AG04450 (cell line): ENCODE measurements around the gene FNDC3B. TPM values are rescaled to one million over a fixed set of nuclear protein-coding genes. Genes with fewer than 3 reads are reported as not detected.

Experiments
- CTCF ChIA-PET: fragments of 300-600, 350-600 bp; formaldehyde crosslinking; extraction: SDS; loops from one replicate; lab custom pipeline; 2022; ENCODE audit warnings: antibody characterized with exemption, inconsistent platforms; lab: Charles Lee
- POLR2A ChIA-PET: fragments of 350-600 bp; formaldehyde crosslinking; extraction: SDS; loops from one replicate; lab custom pipeline; 2021; ENCODE audit warnings: antibody characterized with exemption, inconsistent platforms; lab: Yijun Ruan, JAX
- DNase-seq: peaks from one replicate; pipeline ENCODE4 v3.0.0-alpha.2; 2011; ENCODE audit warnings: low read depth, low spot score
- H3K27ac ChIP-seq: one replicate; pipeline ENCODE4 v1.5.1; 2012; ENCODE audit warnings: low read depth, low read length, control low read depth
- H3K27me3 ChIP-seq: one replicate; pipeline ENCODE4 v1.6.0; 2012; ENCODE audit warnings: low read length; ENCODE audit not compliant: control insufficient read depth, insufficient read depth
- H3K4me3 ChIP-seq: 2 replicates; pipeline ENCODE4 v1.5.1; 2011; ENCODE audit warnings: mild to moderate bottlenecking, low read depth, low read length, control low read depth
- H3K9me3 ChIP-seq: 2 replicates; pipeline ENCODE4 v1.5.1; 2012; ENCODE audit warnings: low read length; ENCODE audit not compliant: control insufficient read depth, insufficient read depth
- CTCF ChIP-seq: IDR thresholded peaks from 2 replicates; pipeline ENCODE4 v1.5.1; 2011; ENCODE audit warnings: low read depth, low read length, control low read depth, inconsistent platforms
- polyA plus RNA-seq: library from polyadenylated mRNA; depleted of rRNA; stranded (reverse); fragments of >200 nt; gene quantifications from 2 replicates; pipeline ENCODE4 v1.2.3, GENCODE V29; 2011

The FNDC3B gene
- polyA plus RNA-seq, 1 experiment: 39.5 TPM

GRCh38 chr3:172263781-172264486 lies 224.6 kb downstream of the FNDC3B start:
- Histone ChIP-seq H3K27me3 (no peaks in the 10 kb centered on the region), H3K27ac (no peak overlapping the region), H3K4me3 (no peak overlapping the region), H3K9me3 (no peaks in the 10 kb centered on the region)
- ChIA-PET POLR2A (no interaction called here), CTCF (interaction anchor here (1.5 kb wide), 1 partner anchor 69 kb away, joined by 6 read pairs; no protein-coding TSS in a partner anchor)
- TF ChIP-seq CTCF: no peak
- no peak for DNase-seq

- H3K9me3 ChIP-seq: no peaks in the 10 kb centered on the region
- CTCF ChIA-PET: no interaction called here
- no peak for TF ChIP-seq CTCF
- H3K27ac ChIP-seq: no peak overlapping the region
- H3K27me3 ChIP-seq: no peaks in the 10 kb centered on the region
- POLR2A ChIA-PET: no interaction called here
- no peak overlapping the region for H3K4me3 ChIP-seq
- DNase-seq: no peak
Measured at GRCh38 chr3:172266103-172266502, 226.7 kb downstream of the FNDC3B start.

GRCh38 chr3:172268425-172268824 lies 229.0 kb downstream of the FNDC3B start:
- Histone ChIP-seq H3K27me3 (no peaks in the 10 kb centered on the region), H3K9me3 (no peaks in the 10 kb centered on the region), H3K4me3 (no peak overlapping the region), H3K27ac (no peak overlapping the region)
- no peak for TF ChIP-seq CTCF
- ChIA-PET POLR2A (no interaction called here), CTCF (no interaction called here)
- no peak for DNase-seq

GRCh38 chr3:172268868-172269267 lies 229.5 kb downstream of the FNDC3B start:
- no peak for TF ChIP-seq CTCF
- DNase-seq: no peak
- Histone ChIP-seq H3K27me3 (no peaks in the 10 kb centered on the region), H3K4me3 (no peak overlapping the region), H3K9me3 (no peaks in the 10 kb centered on the region), H3K27ac (no peak overlapping the region)
- CTCF ChIA-PET: interaction anchor here (0.7 kb wide), 2 partner anchors 101 to 521 kb away, joined by 3 to 4 read pairs; no protein-coding TSS in a partner anchor
- POLR2A ChIA-PET: no interaction called here

GRCh38 chr3:172270557-172271166 lies 231.3 kb downstream of the FNDC3B start:
- Histone ChIP-seq H3K4me3 (no peak overlapping the region), H3K9me3 (no peaks in the 10 kb centered on the region), H3K27me3 (no peaks in the 10 kb centered on the region), H3K27ac (no peak overlapping the region)
- POLR2A ChIA-PET: no interaction called here
- TF ChIP-seq CTCF: no peak
- CTCF ChIA-PET: no interaction called here
- no peak for DNase-seq
